Esophagus (tissue), 2 donors: ENCODE results near the gene NAXD. TPM values are rescaled to one million over a fixed set of nuclear protein-coding genes. Genes with fewer than 3 reads are reported as not detected.
"Not testable (repeated sequence)": the region's sequence is repeated elsewhere in the genome, so short reads cannot be mapped to it uniquely, and the experiment has no call there.

Source experiments
- H3K27ac ChIP-seq, 2 donors: one replicate each; pipeline ENCODE4 v1.5.1; 2013; ENCODE audit warnings: low read depth in 2 of 2, mild to moderate bottlenecking in 2 of 2, inconsistent platforms in 1 of 2, low read length in 1 of 2, moderate library complexity in 1 of 2
- H3K27me3 ChIP-seq, 2 donors: one replicate each; pipeline ENCODE4 v1.6.1; 2013; ENCODE audit warnings: low read length in 2 of 2, control low read depth in 1 of 2, mild to moderate bottlenecking in 1 of 2; ENCODE audit not compliant: insufficient read depth in 2 of 2, control insufficient read depth in 1 of 2
- H3K36me3 ChIP-seq, 2 donors: one replicate each; pipeline ENCODE4 v1.6.1; 2013; ENCODE audit warnings: low read length in 1 of 2; ENCODE audit not compliant: control insufficient read depth in 2 of 2, insufficient read depth in 2 of 2
- H3K4me1 ChIP-seq, 2 donors: one replicate each; pipeline ENCODE4 v1.6.1; 2013; ENCODE audit warnings: low read length in 1 of 2; ENCODE audit not compliant: control insufficient read depth in 2 of 2, insufficient read depth in 2 of 2
- H3K4me3 ChIP-seq, 2 donors: one replicate each; pipeline ENCODE4 v1.5.1; 2013; ENCODE audit warnings: low read length in 2 of 2, mild to moderate bottlenecking in 2 of 2, low read depth in 1 of 2, moderate library complexity in 1 of 2
- H3K9me3 ChIP-seq, 2 donors: one replicate each; pipeline ENCODE4 v1.6.1; 2013; ENCODE audit warnings: mild to moderate bottlenecking in 2 of 2, low read depth in 1 of 2, low read length in 1 of 2, moderate library complexity in 1 of 2; ENCODE audit not compliant: control insufficient read depth in 2 of 2, insufficient read depth in 1 of 2
- WGBS, 2 donors: extraction: QIAGEN DNeasy Blood & Tissue Kit; methylation state at CpG; one replicate each; pipeline ENCODE4 v1.1.7; 2013; 5-methylcytosine and 5-hydroxymethylcytosine counted together
- polyA plus RNA-seq, 2 donors: library from polyadenylated mRNA; stranded (reverse); fragments of 200-250 nt; gene quantifications; one replicate each; pipeline ENCODE4 v1.2.3, GENCODE V29; 2013
- donor health status: healthy with polysubstance abuse.
- donor health status: Bipolar disorder and iron deficiency.

Gene NAXD
- polyA plus RNA-seq, 2 donors: 26.3 to 28.7 TPM

GRCh38 chr13:110592665-110593064 is 22.7 kb upstream of the NAXD start:
- no peaks in the 10 kb centered on the region for H3K9me3 ChIP-seq
- H3K4me1 ChIP-seq: peaks cover 0 to 6% of the 10 kb centered on the region in 2 donors
- WGBS, 2 donors: 67 to 69% methylated on average over 2 of the region's 2 CpGs
- no peaks in the 10 kb centered on the region for H3K27me3 ChIP-seq
- no peaks in the 10 kb centered on the region for H3K36me3 ChIP-seq
- H3K27ac ChIP-seq: no peak overlapping the region
- no peak overlapping the region for H3K4me3 ChIP-seq

- Histone ChIP-seq H3K27ac (no peak overlapping the region), H3K4me3 (no peak overlapping the region), H3K27me3 (no peaks in the 10 kb centered on the region), H3K9me3 (no peaks in the 10 kb centered on the region), H3K36me3 (no peaks in the 10 kb centered on the region), H3K4me1 (peaks cover 0 to 6% of the 10 kb centered on the region in 2 donors)
- 44 to 47% methylated on average over 6 of the region's 6 CpGs for WGBS, 2 donors
These were observed 21.8 kb upstream of the NAXD start for GRCh38 chr13:110593430-110594130.

GRCh38 chr13:110597041-110597689 is 18.2 kb upstream of the NAXD start:
- Histone ChIP-seq H3K4me3 (no peak overlapping the region), H3K27me3 (no peaks in the 10 kb centered on the region), H3K27ac (no peak overlapping the region), H3K4me1 (peaks cover 0 to 2% of the 10 kb centered on the region in 2 donors), H3K36me3 (no peaks in the 10 kb centered on the region), H3K9me3 (no peaks in the 10 kb centered on the region)
- 73% methylated on average over 16 of the region's 16 CpGs for WGBS, 2 donors

GRCh38 chr13:110600261-110600819 is 15.0 kb upstream of the NAXD start:
- no peaks in the 10 kb centered on the region for H3K36me3 ChIP-seq
- WGBS, 2 donors: 76 to 80% methylated on average over 10 of the region's 10 CpGs
- H3K4me3 ChIP-seq: no peak overlapping the region
- no peaks in the 10 kb centered on the region for H3K27me3 ChIP-seq
- peaks cover 0 to 2% of the 10 kb centered on the region in 2 donors for H3K4me1 ChIP-seq
- no peak overlapping the region for H3K27ac ChIP-seq
- no peaks in the 10 kb centered on the region for H3K9me3 ChIP-seq

GRCh38 chr13:110600980-110601379 is 14.4 kb upstream of the NAXD start:
- Histone ChIP-seq H3K4me1 (peaks cover 0 to 2% of the 10 kb centered on the region in 2 donors), H3K36me3 (no peaks in the 10 kb centered on the region), H3K4me3 (no peak overlapping the region), H3K27me3 (no peaks in the 10 kb centered on the region), H3K27ac (no peak overlapping the region), H3K9me3 (no peaks in the 10 kb centered on the region)
- WGBS, 2 donors: 75 to 80% methylated on average over 4 of the region's 4 CpGs

- Histone ChIP-seq H3K27ac (no peak overlapping the region), H3K36me3 (no peaks in the 10 kb centered on the region), H3K4me3 (no peak overlapping the region), H3K9me3 (no peaks in the 10 kb centered on the region), H3K4me1 (no peaks in the 10 kb centered on the region), H3K27me3 (no peaks in the 10 kb centered on the region)
- WGBS, 2 donors: 96 to 97% methylated on average over 6 of the region's 6 CpGs
These were observed 10.2 kb upstream of the NAXD start for GRCh38 chr13:110605132-110605531.

GRCh38 chr13:110606281-110606680 is 9.1 kb upstream of the NAXD start:
- WGBS, 2 donors: 88 to 94% methylated on average over 10 to 30 of the region's 33 CpGs

GRCh38 chr13:110607675-110608224 is 7.6 kb upstream of the NAXD start:
- Histone ChIP-seq H3K36me3 (no peaks in the 10 kb centered on the region), H3K27me3 (no peaks in the 10 kb centered on the region)
- 75 to 83% methylated on average over 3 of the region's 3 CpGs for WGBS, 2 donors

More at GRCh38 chr13:110606281-110606680, 9.1 kb upstream of the NAXD start:
- not testable (repeated sequence) for H3K36me3 ChIP-seq, H3K9me3 ChIP-seq, H3K4me3 ChIP-seq, H3K4me1 ChIP-seq, H3K27ac ChIP-seq, H3K27me3 ChIP-seq

GRCh38 chr13:110610955-110611595 is 4.3 kb upstream of the NAXD start:
- Histone ChIP-seq H3K4me1 (peaks cover 0 to 5% of the 10 kb centered on the region in 2 donors), H3K4me3 (no peak overlapping the region), H3K27me3 (no peaks in the 10 kb centered on the region), H3K27ac (peak overlapping the region in 1 of 2 donors; percentile 39), H3K36me3 (no peaks in the 10 kb centered on the region), H3K9me3 (peaks cover 0 to 2% of the 10 kb centered on the region in 2 donors)
- 61 to 71% methylated on average over 12 of the region's 12 CpGs for WGBS, 2 donors

More at GRCh38 chr13:110607675-110608224, 7.6 kb upstream of the NAXD start:
- H3K4me1 ChIP-seq: peaks cover 0 to 2% of the 10 kb centered on the region in 2 donors
- H3K4me3 ChIP-seq: no peak overlapping the region
- no peaks in the 10 kb centered on the region for H3K9me3 ChIP-seq
- H3K27ac ChIP-seq: no peak overlapping the region
